GM12878 (cell line): Measurements from ENCODE around the gene NRG3. TPM values are rescaled to one million over a fixed set of nuclear protein-coding genes. Genes with fewer than 3 reads are reported as not detected.

ENCODE experiments used
- ATAC-seq: fragments of 200-7000 bp; cut with Tn5 transposase; 3 replicates; pipeline ENCODE4 v1.9.1; 2020; ENCODE audit warnings: mild to moderate bottlenecking, moderate library complexity
- BruUV-seq: library from RNA; stranded (reverse); fragments of 400-500 nt; replicated peaks from 2 replicates; lab custom pipeline; 2021; lab: Mats Ljungman, UMichigan
- CTCF ChIA-PET: fragments of 300-600 bp; sonication (Branson Sonifier 250); formaldehyde crosslinking; extraction: SDS; loops from one replicate; lab custom pipeline; 2021; ENCODE audit warnings: inconsistent platforms; lab: Yijun Ruan, JAX
- POLR2A ChIA-PET: fragments of 350-600 bp; formaldehyde crosslinking; extraction: SDS; loops from one replicate; lab custom pipeline; 2021; ENCODE audit warnings: inconsistent platforms; lab: Charles Lee
- RAD21 ChIA-PET: fragments of 300-600 bp; sonication (Branson Sonifier 250); formaldehyde crosslinking; loops from one replicate; lab custom pipeline; 2023; ENCODE audit warnings: antibody characterized with exemption; ENCODE audit not compliant: unreplicated experiment; lab: Charles Lee
- SMC1A ChIA-PET: fragments of 300-600 bp; sonication (Branson Sonifier 250); formaldehyde crosslinking; loops from one replicate; lab custom pipeline; 2023; ENCODE audit not compliant: unreplicated experiment, uncharacterized antibody; lab: Charles Lee
- DNase-seq: peaks from one replicate; pipeline ENCODE4 v3.0.0-alpha.2; 2011; ENCODE audit warnings: low read depth, low spot score
- FAIRE-seq: peaks from 3 replicates; lab custom pipeline; 2011; peaks lifted over from hg19 to GRCh38; lab: Jason Lieb, UNC
- H2AFZ ChIP-seq: 2 replicates; pipeline ENCODE4 v1.6.0; 2011; ENCODE audit warnings: low read depth, low read length, control low read depth; ENCODE audit not compliant: control insufficient read depth
- H3K27ac ChIP-seq: 2 replicates; pipeline ENCODE4 v1.5.1; 2011; ENCODE audit warnings: control low read depth; ENCODE audit not compliant: control insufficient read depth, insufficient read depth
- H3K27me3 ChIP-seq, 2 experiments: replicated peaks in 1 of 2; 2 replicates each; pipeline versions ENCODE4 v1.6.0 to v1.6.1; 2011; ENCODE audit warnings: low read length in 1 of 2; ENCODE audit not compliant: control insufficient read depth in 2 of 2, insufficient read depth in 2 of 2
- H3K36me3 ChIP-seq, 2 experiments: 2 replicates each; pipeline ENCODE4 v1.5.1; 2011; ENCODE audit warnings: low read length in 1 of 2; ENCODE audit not compliant: control insufficient read depth in 2 of 2, insufficient read depth in 2 of 2
- H3K4me1 ChIP-seq: 2 replicates; pipeline ENCODE4 v1.6.1; 2011; ENCODE audit warnings: mild to moderate bottlenecking, low read length, moderate library complexity, mixed read lengths; ENCODE audit not compliant: control insufficient read depth, insufficient read depth
- H3K4me2 ChIP-seq: 2 replicates; pipeline ENCODE4 v1.6.0; 2011; ENCODE audit warnings: control low read depth; ENCODE audit not compliant: control insufficient read depth, insufficient read depth
- H3K4me3 ChIP-seq: fragments of 200-600 bp; sonication (generic); 2 replicates; pipeline ENCODE4 v1.5.1; 2016
- H3K79me2 ChIP-seq: 2 replicates; pipeline ENCODE4 v1.6.0; 2011; ENCODE audit warnings: low read length; ENCODE audit not compliant: control insufficient read depth, insufficient read depth
- H3K9ac ChIP-seq: 2 replicates; pipeline ENCODE4 v1.8.0; 2011; ENCODE audit warnings: low read length, control low read depth, mixed read lengths; ENCODE audit not compliant: control insufficient read depth, insufficient read depth
- H3K9me3 ChIP-seq: replicated peaks from 3 replicates; pipeline ENCODE4 v1.5.1; 2011; ENCODE audit warnings: mild to moderate bottlenecking, low read length; ENCODE audit not compliant: control insufficient read depth, insufficient read depth
- H4K20me1 ChIP-seq: 2 replicates; pipeline ENCODE4 v1.6.0; 2011; ENCODE audit not compliant: control insufficient read depth, insufficient read depth
- BCL3 ChIP-seq: IDR thresholded peaks from 2 replicates; pipeline ENCODE4 v1.6.1; 2011; ENCODE audit warnings: borderline replicate concordance, low read depth, mild to moderate bottlenecking, moderate library complexity, low read length; ENCODE audit not compliant: insufficient read depth, poor library complexity, severe bottlenecking
- CHD1 ChIP-seq: IDR thresholded peaks from 2 replicates; pipeline ENCODE4 v1.6.1; 2012; ENCODE audit warnings: low read depth, low read length, improper control_type of control experiment
- CHD2 ChIP-seq: IDR thresholded peaks from 2 replicates; pipeline ENCODE4 v1.6.1; 2011; ENCODE audit warnings: low read depth, low read length, improper control_type of control experiment, borderline replicate concordance
- E2F4 ChIP-seq: IDR thresholded peaks from 2 replicates; pipeline ENCODE4 v1.6.1; 2012; ENCODE audit warnings: low read depth, low read length, improper control_type of control experiment
- IRF5 ChIP-seq: fragments of 450-650 bp; IDR thresholded peaks from 2 replicates; pipeline ENCODE4 v1.6.1; 2017; ENCODE audit warnings: borderline replicate concordance
- NFXL1 ChIP-seq: fragments of 450-650 bp; IDR thresholded peaks from 2 replicates; pipeline ENCODE4 v1.6.1; 2017; ENCODE audit warnings: antibody characterized with exemption, mild to moderate bottlenecking, borderline replicate concordance
- NFYA ChIP-seq: IDR thresholded peaks from 2 replicates; pipeline ENCODE4 v1.6.1; 2011; ENCODE audit warnings: low read depth, mild to moderate bottlenecking, low read length, improper control_type of control experiment, borderline replicate concordance
- RBBP5 ChIP-seq: fragments of 200-600 bp; sonication (generic); conservative IDR thresholded peaks from 2 replicates; pipeline ENCODE4 v1.6.1; 2016
- WRNIP1 ChIP-seq: IDR thresholded peaks from 2 replicates; pipeline ENCODE4 v1.6.1; 2011; ENCODE audit warnings: low read depth, low read length, improper control_type of control experiment, borderline replicate concordance
- ZNF687 ChIP-seq: fragments of 450-650 bp; IDR thresholded peaks from 2 replicates; pipeline ENCODE4 v1.6.1; 2017; ENCODE audit warnings: mild to moderate bottlenecking, moderate library complexity
- ZSCAN29 ChIP-seq: fragments of 450-650 bp; IDR thresholded peaks from 2 replicates; pipeline ENCODE4 v1.6.1; 2017; ENCODE audit warnings: mild to moderate bottlenecking, moderate library complexity
- WGBS: methylation state at CpG from one replicate; pipeline ENCODE4 v1.1.6; 2016; ENCODE audit warnings: low lambda C conversion rate; ENCODE audit not compliant: insufficient replicate concordance, insufficient coverage; ENCODE audit errors: missing lambda C conversion rate; 5-methylcytosine and 5-hydroxymethylcytosine counted together
- in situ Hi-C: fragments of 300-500 bp; cut with MboI; formaldehyde crosslinking; loops from 9 replicates; pipeline ENCODE4 v1.14.3; 2018; ENCODE audit warnings: mixed read lengths
- intact Hi-C: fragments of 100-400 bp; cut with micrococcal nuclease; formaldehyde crosslinking; loops from one replicate; pipeline ENCODE4 v1.14.2; 2022; ENCODE audit not compliant: unreplicated experiment
- polyA plus RNA-seq, 11 experiments: library from polyadenylated mRNA; depleted of rRNA in 4 of 11; unstranded in 6 of 11; stranded (reverse) in 5 of 11; fragments of >200 nt; fragmentation: Nextera tagmentation in 4 of 11; fragmentation: Illumina TruSeq in 1 of 11; extraction: Ambion mirVana in 4 of 11; extraction: Trizol in 1 of 11; gene quantifications; 1 replicate in 1 of 11; 2 replicates in 10 of 11; pipeline versions ENCODE4 v1.2.1 to v1.2.3, GENCODE V29; 2011 to 2016; ENCODE audit warnings: inconsistent platforms in 2 of 11, missing spikeins in 2 of 11, low read depth in 1 of 11
- total RNA-seq, 4 experiments: library from RNA; depleted of rRNA in 3 of 4; stranded (reverse); fragments of >200 nt in 3 of 4; fragmentation: Illumina TruSeq in 1 of 4; extraction: Trizol in 1 of 4; gene quantifications; 2 replicates each; pipeline versions ENCODE4 v1.2.1 to v1.2.3, GENCODE V29; 2013 to 2021

Gene NRG3
- total and polyA plus RNA-seq, 10 of the 15 experiments (the other 5 are each of a cell fraction or from before 2014, with no cell fraction given) = 0.03 to 0.41 (median 0.17) TPM; not detected in 3

GRCh38 chr10:82472406-82473335 lies 597.7 kb downstream of the NRG3 start (continued):
- no peak for TF ChIP-seq ZNF687
- no peak for TF ChIP-seq IRF5
- no peak for TF ChIP-seq CHD2
- no peak for TF ChIP-seq ZSCAN29
- TF ChIP-seq WRNIP1 = no peak

GRCh38 chr10:82477776-82478175 lies 602.8 kb downstream of the NRG3 start:
- H3K4me3 ChIP-seq = no peak overlapping the region
- H4K20me1 ChIP-seq = no peaks in the 10 kb centered on the region
- no peak for DNase-seq
- no TSS peak for BruUV-seq
- no peak overlapping the region for H3K27ac ChIP-seq
- no peak overlapping the region for H3K4me2 ChIP-seq
- 6% methylated on average over 4 of the region's 4 CpGs for WGBS
- in situ Hi-C loops (no loop called here), intact Hi-C loops (no loop called here)
- no peak for FAIRE-seq
- TF ChIP-seq RBBP5 (no peak), E2F4 (no peak), NFYA (no peak), BCL3 (no peak), CHD1 (no peak), NFXL1 (no peak)
- H2AFZ ChIP-seq = no peak overlapping the region
- H3K79me2 ChIP-seq = no peaks in the 10 kb centered on the region
- H3K4me1 ChIP-seq = no peaks in the 10 kb centered on the region
- H3K9ac ChIP-seq = no peak overlapping the region
- ChIA-PET POLR2A (no interaction called here), RAD21 (no interaction called here), CTCF (no interaction called here), SMC1A (interaction anchor here (0.5 kb wide), 1 partner anchor 90 kb away, joined by 3 read pairs; no protein-coding TSS in a partner anchor)
- H3K9me3 ChIP-seq = no peaks in the 10 kb centered on the region
- H3K27me3 ChIP-seq = no peaks in the 10 kb centered on the region
- H3K36me3 ChIP-seq = no peaks in the 10 kb centered on the region
- no peak for ATAC-seq
